HG02973 (cell line): ENCODE data around the gene CLOCK.

ENCODE experiments used
- ATAC-seq: cut with Tn5 transposase; IDR thresholded peaks from one replicate; pipeline ENCODE4 v1.9.1; 2021; ENCODE audit warnings: moderate library complexity; ENCODE audit not compliant: unreplicated experiment

The CLOCK gene

DNA sequence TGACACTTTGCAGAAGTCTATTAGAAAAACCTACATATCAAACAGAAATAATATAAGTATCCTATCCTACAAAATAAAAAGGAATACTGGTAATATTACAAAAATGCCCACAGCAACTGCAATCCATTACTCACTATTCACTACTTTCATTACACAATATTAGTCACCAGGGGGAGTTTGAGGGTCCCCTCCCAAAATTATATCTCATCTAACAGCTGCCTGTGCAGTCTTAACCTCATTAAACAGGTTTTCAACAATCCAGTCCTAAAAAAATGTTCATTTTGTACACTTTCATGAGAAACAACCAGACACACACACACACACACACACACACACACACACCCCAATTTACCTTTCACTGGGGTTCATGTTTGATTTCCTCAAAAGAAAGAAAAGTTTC lies 2.9 kb downstream of the CLOCK start:
- no peak for ATAC-seq

DNA sequence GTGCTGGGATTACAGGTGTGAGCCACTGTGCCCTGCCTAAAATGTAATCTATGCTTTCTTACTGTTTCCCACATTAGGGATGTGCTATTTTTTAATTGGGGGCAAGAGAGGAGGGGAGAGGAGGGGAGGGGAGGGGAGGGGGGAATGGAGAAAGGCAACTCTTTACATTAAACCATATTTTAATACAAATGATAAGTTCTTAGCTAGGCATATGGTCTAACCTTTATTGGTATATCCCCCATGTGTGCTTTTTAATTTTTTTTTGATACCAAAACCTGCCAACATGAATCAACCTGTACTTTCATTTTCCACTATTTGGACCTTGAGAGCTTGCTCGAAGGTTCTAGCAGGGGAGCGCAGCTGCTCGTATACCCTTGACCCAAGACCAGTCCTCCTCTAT lies 6.4 kb downstream of the CLOCK start:
- ATAC-seq = no peak

DNA sequence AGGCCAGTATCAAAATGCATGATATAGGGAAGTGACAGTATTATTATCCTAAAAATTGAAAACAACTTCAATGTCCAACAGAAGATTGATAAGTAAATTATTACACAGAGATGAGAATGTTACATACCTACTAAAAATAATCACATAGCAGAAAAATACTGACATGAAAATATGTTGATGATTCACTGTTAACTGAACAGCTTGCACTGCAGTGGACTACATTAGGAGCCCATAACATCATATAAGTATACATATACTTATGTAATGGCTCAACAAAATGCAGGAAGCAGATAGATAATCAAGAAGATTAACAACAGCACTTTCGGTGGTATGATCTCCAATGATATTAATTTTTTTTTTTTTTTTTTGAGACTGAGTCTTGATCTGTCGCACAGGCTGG lies 7.1 kb downstream of the CLOCK start:
- no peak for ATAC-seq

DNA sequence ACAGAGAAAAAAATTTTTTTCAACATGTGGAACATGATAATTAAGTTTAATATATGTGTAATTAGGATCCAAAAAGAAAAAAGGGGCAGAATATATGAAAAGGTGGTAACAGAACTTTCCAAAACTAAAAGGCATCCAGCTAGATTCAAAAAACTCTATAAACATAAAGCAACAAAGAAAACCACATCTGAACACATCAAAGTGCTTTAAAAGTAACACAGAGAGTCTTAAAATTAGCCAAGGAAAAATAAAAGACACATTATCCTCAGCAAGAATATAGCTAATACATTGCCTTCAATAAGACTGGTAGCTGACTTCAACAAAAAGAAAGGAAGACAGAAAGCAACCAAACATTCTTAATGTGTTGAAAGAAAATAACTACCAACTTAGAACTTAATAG lies 8.2 kb downstream of the CLOCK start:
- ATAC-seq = no peak

DNA sequence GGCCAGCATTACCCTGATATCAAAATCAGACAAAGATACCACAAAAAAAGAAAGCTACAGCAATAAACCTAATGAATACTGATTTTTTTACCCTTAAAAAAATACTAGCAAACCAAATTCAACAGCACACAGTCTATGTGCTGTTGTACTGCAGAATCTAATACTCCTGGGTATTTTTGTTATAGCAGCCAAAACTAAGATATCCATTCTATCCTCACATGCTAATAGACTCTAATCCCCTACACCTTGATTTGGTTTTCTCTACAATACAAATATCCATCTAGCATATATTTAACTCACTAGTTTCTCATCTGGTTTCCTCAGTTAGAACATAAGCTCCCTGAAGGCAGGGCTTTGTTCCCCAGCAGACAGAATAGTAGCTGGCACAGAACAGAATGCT lies 12.4 kb downstream of the CLOCK start:
- no peak for ATAC-seq

DNA sequence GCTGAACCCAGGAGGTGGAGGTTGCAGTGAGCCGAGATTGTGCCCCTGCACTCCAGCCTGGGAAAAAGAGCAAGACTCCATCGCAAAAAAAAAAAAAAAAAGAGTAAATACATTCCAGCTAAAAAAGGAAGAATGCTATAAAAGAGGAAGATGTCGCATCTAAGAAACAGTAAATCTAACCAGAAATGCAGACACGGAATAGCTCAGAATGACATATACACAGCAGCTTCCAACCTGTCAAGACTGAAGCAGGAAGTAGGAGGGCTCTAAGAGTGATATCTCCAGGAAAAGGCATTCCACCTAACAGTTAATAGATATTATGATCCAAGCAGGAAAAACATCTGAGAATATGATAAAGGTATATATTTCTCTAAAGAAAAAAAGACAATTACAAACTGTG lies 16.0 kb downstream of the CLOCK start:
- no peak for ATAC-seq

DNA sequence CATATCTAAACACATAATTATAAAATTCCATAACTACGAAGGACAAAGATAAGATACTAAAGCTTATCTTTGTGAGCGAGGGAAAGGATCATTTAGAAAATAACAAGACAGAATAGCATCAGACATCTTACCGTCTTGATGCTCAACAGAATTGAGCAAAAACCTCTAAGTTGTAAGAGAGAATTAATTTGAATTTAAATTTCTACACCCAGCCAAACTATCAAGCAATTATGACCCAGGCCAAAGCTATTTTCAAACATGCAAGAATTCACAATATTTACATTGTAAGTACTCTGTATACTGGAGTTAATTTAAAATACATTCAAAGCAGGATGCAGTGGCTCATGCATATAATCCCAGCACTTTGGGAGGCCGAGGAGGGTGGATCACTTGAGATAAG lies 16.5 kb downstream of the CLOCK start:
- no peak for ATAC-seq

DNA sequence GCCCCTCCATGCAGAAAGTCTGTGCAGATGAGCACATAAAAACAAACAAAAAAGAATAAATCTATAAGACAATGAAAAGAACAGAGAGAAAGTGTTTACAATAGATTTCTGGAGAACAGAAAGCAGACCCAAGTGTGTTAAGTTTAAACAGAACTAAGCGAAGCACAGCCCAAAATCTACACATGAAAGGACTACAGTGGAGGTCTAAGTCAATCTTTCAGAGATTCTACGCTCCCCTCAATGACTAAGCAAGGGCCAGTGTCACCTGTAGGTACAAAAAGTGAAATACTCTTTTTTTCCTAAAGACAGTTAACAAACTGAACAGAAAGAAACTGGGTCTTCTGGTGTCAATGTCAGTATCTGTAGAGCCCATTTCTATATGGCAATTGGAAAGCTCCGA lies 18.2 kb downstream of the CLOCK start:
- ATAC-seq = no peak

DNA sequence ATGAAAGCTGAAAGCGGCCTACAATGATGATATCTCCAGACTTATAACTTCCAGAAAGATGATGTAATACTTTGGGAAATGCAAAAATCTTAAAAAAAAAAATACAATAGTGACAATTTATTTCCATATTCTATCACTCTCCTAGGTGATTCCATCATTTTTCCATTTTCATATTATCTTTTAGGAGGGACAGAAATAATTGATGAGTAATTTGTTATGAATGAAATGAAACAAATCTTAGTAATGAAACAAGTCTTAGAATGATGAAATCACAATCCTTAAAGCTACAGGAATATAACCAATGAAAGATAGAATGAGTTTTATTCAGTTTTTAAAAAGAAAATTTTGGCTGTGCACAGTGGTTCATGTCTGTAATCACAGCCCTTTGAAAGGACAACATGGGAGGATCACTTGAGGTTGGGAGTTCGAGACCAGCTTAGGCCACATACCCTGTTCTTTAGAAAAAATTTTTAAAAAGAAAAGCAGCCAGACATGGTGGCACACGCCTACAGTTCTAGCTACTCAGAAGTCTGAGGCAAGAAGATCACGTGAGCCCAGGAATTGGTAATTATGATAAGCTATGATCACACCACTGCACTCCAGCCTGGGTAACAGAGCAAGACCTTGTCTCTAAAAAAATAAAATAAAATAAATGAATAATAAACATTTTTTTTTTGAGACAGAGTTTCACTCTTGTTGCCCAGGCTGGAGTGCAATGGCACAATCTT lies 21.7 kb downstream of the CLOCK start:
- ATAC-seq = no peak

DNA sequence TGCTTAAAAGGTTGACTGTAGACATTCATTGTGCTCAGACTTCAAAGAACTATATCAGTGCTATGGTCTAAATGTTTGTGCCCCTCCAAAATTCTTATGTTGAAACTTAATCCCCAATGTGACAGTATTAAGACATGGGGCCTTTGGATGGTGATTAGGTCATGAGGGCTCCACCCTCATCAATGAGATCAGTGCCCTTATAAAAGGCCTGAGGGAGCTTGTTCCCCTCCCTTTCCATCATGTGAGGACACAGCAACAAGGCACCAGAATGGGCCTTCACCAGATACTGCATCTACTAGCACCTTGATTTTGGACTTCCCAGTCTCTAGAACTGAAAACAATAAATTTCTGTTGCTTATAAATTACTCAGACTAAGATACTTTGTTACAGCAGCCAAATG lies 28.3 kb downstream of the CLOCK start:
- ATAC-seq = no peak

DNA sequence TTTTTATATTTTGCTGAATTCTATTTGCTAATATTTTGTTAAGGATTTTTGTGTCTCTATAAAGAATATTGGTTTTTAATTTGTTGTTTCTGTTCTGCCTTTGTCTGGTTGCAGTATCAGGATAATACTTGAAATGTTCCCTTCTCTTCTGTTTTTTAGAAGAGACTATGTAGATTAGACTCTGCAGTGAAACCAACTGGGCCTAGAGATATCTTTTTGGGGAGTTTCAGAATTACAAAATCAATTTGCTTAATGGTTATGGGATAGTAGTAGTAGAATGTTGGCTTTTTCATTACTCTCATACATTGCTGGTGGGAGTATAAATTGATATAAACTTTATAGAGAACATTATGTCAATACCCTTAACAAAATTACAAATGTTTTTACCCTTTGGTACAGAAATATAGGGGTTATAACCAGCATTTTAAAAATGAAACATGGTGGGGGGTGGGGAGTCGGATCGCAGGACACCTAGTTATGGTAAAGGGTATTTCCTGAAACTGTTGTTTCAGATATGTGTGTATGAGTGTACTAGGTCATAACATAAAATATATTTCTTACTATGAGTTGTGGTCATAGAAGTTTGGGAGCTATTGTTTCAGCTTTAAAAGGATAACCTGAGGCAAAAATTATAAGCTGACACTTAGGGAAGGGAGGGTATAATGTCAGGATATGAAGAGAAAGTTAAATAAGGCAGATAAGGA lies 29.0 kb downstream of the CLOCK start:
- ATAC-seq = peak; percentile 74

DNA sequence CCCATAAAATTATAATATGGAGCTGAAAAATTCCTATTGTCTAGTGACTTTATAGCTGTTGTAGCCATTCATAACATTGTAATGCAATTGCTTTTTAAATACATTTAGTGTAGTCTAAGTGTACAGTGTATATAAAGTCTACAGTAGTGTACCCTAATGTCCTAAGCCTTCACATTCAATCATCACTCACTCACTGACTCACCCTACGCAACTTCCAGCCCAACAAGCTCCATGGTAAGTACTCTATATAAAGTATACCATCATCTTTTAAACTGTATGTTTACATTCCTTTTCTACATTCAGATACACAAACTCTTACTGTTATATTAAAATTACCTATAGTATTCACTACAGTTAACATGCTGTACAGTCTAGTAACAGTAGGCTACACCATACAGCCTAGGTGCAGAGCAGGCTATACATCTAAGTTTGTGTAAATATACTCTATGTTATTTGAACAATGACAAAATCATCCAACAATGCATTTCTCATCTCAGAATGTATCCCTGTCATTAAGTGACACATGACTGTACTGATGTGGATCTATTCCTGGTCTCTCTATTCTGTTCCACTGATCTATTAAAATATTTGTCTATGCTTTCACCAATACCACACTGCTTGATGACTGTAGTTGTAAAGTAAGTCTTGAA lies 33.7 kb downstream of the CLOCK start:
- no peak for ATAC-seq

DNA sequence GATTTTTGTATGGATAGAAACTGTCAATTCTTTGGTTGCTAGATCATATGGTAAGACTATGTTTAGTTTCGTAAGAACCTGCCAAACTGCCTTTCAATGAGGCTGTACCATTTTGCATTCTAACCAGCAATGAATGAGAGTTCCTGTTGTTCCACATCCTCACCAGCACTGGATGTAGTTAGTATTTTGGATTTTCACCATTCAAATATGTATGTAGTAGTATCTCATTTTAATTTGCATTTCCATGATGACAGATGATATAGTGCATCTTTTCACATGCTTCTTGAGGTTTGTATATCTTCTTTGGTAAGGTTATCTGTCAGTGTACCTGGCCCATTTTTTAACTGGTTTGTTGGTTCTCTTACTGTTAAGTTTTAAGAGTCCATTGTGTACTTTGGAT lies 34.6 kb downstream of the CLOCK start:
- ATAC-seq = no peak

DNA sequence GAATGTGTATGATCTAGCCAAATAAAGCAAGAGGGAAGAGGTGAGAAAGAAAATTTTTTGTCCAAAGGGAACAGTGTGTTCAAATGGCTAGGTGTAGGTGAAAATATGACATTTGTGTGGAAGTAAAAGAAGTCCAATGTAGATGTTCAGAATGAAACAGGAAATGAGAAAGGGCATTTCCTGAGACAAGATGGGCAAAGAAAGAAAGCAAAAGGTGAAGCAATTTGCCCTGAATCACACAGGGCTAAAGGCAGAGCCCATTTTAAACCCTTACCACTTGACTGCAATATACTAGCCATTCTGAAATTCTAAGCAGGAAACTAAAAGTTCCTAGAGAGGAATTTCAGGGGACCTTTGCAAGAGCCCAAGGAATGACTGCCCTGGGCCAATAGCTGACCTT lies 36.0 kb downstream of the CLOCK start:
- ATAC-seq = no peak

DNA sequence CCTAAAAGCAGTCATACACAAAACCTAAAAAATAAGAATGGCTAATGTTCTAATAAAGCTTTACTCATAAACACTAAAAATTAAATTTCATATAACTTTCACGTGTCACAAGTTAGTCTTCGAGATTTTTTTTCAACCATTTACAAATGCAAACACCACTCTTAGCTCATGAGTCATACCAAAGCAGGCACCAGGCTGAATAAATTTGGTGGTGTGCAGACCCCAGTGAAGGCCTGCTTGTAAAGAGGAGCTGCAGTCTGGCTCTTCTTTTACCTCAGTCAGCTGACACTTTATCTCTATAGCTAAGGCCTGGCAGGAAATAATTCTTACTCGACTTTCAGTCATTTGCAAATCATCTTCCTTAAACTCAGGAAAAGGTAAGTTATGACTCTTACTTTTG lies 37.4 kb downstream of the CLOCK start:
- ATAC-seq = no peak

DNA sequence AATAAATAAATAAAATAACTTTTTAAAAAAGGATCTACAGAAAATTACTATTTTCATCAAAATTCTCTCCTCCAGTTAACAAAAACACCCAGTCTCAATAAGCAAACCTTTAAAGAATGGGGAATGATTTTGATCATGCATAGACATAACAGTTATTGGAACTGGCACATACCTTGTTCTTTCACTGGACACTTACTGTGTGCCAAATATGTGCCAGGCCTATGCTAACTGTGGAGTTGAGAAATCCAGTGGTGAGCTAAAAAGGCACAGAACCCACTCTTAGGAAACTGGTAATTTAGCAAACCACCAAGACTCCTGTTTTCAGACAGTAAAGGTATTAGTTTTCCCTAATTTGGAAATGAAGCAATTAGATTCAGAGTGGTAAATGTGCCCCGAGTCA lies 39.1 kb downstream of the CLOCK start:
- ATAC-seq = no peak

DNA sequence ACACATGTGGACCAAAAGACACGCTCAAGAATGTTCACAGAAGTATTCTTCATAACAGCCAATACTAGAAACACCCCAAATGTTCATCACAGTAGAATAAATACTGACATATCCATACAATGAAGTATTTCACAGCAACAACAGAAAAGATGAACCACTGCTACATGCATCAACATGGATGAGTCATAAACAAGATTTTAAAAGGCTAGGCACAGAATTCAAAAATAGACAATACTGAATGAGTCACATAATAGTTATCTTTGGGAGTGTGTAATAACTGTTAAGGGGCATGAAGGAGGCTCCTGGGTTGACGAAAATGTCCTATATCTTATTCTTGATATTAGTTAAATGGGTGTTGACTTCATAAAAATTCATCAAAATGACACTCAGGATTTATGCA lies 43.5 kb downstream of the CLOCK start:
- no peak for ATAC-seq

DNA sequence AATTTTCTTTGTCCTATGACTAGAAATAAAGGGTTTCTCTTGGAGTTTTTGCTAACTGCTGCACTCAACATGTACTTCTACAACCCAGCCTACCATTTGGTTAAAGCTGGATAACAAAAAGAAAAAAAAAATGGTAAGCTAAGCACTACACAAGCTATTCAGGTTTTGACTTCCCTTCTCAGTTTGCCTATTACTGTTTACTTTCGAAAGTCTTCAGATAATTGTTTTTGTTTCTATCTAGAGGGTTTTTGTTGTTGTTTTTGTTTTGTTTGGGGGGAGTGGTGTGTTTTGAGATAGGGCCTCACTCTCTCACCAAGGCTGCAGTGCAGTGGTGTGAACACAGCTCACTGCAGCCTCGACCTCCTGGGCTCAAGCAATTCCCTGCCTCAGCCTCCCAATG lies 46.6 kb downstream of the CLOCK start:
- ATAC-seq = no peak

DNA sequence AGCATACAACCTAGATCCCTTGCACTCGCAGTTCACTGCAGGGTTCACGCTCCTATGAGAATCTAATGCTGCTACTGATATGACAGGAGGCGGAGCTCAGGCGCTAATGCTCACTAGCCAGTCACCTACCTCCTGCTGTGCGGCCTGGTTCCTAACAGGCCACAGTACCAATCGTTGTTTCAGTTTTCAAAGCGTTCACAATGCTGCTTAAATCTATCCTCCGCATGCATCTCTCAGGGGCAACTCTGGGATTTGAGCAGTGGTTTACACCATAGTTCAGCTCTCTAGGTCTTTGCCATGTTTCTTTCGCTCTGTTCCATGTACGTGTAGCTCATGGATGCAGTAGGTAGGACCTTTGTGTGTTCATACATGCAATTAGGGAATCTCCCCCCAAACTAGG lies 47.2 kb downstream of the CLOCK start:
- ATAC-seq = no peak

DNA sequence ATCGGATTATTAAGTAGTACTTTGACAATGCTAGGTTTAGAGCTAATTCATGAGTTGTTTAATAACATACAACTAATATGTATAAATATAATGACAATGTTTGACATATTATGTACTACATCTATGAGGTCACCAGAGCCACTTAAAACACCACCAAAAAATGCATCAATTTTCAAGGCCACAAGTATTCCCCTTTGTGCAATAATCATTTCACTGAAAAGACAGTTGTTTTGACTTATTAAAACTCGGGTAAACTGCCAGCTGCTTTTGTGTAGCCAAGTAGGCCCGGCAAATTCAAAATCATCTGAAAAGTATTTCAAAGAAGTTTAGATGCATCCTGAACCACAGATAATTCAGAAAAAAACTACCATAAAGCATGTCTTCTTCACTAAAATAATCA lies 48.7 kb downstream of the CLOCK start:
- no peak for ATAC-seq

DNA sequence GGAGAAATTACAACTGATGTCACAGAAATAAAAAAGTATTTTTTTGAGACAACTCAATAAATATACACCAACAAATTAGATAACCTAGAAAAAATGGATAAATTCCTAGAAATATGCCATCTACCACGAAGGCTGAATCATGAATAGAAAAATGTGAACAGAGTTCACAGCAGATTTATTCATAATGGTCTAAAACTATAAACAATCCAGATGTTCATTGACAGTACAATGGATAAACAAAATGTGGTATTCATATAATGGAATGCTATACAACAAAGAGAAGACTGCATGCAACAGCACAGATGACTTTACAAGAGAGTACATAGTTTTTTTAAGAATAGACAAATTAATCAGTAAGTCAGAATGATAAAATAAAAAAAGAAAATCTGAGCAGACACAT lies 55.2 kb downstream of the CLOCK start:
- ATAC-seq = no peak

DNA sequence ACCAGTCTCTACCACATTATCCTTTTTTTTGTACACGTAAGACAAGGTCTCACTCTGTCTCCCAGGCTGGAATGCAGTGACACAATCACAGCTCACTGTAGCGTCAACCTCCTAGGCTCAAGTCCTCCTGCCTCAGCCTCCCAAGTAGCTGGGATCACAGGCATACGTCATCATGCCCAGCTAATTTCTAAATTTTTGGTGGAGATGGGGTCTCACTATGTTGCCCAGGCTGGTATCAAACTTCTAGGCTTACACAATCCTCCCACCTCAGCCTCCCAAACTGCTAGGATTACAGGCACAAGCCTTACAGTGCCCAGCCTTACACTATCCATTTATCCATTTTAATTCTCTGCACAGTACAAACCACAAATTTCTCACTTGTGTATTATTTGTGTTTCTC lies 58.0 kb downstream of the CLOCK start:
- no peak for ATAC-seq
